GM21447 (cell line): ENCODE results near the gene ARHGAP26.

ENCODE experiments used
- ATAC-seq: cut with Tn5 transposase; IDR thresholded peaks from one replicate; pipeline ENCODE4 v1.9.1; 2021; ENCODE audit not compliant: unreplicated experiment

The ARHGAP26 gene

DNA sequence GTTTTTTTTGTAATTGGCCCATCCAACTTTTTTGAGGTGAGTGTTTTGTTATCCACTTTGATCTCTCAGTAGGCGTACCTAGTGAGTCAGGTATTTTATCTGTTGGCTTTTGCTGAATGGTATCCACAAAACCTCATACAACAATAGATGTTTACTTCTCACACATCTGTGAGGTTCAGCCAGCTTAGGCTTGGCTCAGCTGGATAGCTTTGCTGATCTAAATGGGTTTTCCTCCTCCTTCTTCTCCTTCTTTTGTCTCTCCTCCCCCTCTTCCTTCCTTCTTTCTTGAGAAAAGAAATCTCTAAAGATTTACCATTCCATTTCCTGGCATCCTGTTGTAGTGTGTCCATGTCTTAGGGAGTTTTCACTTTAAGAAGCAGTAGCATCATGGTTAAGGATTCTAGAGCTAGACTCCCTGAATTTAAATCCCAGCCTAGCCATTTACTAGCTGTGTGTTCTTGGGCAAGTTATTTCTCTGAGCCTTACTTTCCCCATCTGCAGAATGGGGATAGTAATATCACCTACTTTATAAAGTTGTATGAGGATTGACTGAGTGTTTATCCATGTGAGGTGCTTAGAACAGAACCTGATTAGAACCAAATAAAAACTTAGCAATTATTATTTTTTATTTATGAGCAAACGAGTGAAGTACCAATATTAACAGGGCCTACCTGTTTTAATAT, 126.3 kb downstream of the ARHGAP26 start:
- ATAC-seq = no peak

DNA sequence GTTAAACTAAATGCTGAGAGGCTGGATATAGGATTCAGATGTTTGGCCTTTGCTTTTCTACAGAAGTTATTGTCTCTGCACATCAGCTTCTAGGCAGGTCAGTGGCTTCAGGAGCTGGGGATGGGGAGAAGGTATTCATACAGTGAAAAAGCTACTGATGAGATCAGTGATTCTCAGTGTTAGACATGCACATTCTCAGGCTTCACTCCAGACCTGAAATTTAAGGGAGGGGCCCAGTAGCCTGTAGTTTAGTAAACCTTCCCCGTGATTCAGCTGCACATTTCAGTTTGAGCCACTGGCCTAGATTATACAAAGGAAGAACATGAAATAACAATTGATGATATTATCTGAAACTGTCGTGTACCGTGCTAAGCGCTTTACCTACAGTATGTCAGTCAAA, 127.2 kb downstream of the ARHGAP26 start:
- ATAC-seq = no peak

DNA sequence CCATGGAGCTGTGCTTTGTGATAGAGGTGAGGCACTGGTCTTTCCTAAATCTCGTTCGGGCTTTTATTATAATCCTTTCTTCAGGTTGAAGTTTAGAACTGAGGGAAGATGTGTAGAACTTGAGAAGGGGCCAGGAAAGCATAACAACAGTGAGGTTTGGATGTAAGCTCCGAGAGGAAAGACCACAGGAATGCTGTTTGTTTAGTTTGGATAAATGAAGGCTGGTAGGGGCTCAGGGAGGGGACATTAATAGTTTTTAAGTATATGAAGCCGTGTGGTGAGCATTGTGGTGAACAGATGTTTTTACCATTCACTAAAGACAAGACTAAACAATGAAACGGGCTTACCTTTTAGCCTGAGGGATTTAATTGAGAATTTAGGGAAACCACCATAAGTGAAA, 130.8 kb downstream of the ARHGAP26 start:
- no peak for ATAC-seq

DNA sequence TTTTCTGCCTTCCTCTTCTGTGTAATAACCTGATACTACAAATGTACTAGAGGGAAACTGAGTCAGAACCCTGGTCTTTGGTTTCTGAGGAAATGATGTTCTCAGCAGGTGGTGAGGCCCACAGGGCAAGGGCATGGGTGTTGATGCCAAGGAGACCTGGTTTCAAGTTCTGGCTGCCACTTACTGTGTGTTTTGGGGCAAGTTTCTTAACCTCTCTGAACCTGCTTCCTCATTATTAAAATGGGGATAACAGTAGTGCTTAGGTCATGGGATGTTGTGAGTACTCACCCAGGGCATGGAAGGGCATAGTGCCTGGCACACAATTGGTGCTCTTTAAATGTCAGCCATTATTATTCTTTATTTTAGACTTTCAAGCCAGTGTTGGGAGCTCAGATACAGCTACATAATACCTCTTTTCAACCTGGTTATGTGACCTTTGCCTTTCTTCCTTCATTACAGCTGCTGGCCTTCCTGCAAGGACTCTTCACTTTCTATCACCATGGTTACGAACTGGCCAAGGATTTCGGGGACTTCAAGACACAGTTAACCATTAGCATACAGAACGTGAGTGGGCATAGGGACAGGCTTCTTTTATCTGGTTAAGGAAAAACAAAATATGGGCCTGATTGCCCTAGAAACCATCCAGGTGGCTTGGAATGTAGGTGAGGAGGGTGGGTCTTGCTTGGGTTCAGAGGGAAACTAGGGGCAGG, 131.5 kb downstream of the ARHGAP26 start:
- no peak for ATAC-seq

DNA sequence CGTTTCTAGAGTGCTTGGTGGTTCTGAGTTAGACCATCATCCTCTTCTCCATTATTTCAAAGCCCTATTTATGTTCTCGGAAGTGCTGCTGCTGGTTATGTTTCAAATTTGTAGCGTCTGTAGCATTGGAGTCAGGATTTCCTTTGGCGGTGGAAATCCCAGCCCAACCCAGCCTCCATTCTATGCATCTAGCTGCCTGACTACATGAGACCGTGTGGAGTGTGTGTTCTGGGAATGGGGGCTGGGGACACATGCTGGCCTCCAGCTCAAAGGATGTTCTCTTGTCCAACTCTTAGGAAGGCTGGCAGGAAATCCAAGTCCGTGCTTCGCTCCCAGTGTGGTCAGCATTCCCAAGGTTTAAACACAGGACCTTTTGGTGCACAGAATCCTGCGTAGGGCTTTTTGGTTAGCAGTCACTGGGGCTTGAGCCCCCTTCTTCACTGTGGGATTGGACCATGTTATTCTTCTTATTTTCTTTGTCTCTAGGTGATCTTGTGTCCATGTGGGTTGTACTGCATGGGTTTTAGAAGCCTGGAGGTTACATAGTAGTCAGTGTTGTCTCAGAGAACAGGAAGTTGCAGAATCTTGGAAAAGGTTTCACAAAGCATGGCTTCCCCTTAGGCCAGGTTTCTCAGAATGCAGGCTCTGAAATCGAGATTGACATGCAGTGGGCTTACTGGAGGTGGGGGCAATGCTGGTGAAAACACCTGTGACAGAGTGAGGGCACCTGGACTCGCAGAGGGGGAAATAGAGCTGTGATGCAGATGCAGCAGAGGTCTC, 132.2 kb downstream of the ARHGAP26 start:
- ATAC-seq = no peak

DNA sequence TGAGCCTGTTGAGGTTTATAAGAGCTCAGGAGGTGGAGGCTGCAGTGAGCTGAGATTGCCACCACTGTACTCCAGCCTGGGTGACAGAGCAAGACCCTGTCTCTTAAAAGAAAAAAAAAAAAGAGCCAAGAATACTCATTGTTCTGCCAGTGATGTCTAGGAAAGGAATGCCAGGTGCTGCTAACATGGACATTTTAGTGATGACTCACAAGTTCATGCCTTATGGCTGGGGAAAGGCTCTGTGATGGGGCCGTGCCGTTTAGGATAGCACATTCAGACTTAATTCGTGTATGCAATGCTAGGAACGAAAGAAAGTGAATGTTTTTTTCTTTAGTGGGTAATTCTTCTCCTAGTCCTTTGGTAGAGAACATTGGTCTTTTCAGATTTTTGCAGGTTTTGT, 134.2 kb downstream of the ARHGAP26 start:
- ATAC-seq = no peak

DNA sequence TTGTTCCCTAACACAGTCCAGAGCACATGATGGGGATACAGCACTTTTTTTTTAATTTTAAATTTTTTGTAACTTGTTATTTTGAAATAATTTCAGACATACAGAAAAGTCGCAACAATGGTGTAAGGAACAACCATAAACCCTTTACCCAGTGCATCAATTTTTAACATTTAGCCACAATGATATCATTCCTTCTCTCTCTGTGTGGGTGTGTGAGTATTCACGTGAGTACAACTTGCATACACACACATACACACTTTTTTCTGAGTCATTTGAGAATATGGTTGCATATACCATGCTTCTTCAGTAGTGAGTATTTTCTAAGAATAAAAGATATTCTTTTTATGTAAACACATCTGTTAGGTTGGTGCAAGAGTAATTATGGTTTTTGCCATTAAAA, 135.2 kb downstream of the ARHGAP26 start:
- no peak for ATAC-seq

DNA sequence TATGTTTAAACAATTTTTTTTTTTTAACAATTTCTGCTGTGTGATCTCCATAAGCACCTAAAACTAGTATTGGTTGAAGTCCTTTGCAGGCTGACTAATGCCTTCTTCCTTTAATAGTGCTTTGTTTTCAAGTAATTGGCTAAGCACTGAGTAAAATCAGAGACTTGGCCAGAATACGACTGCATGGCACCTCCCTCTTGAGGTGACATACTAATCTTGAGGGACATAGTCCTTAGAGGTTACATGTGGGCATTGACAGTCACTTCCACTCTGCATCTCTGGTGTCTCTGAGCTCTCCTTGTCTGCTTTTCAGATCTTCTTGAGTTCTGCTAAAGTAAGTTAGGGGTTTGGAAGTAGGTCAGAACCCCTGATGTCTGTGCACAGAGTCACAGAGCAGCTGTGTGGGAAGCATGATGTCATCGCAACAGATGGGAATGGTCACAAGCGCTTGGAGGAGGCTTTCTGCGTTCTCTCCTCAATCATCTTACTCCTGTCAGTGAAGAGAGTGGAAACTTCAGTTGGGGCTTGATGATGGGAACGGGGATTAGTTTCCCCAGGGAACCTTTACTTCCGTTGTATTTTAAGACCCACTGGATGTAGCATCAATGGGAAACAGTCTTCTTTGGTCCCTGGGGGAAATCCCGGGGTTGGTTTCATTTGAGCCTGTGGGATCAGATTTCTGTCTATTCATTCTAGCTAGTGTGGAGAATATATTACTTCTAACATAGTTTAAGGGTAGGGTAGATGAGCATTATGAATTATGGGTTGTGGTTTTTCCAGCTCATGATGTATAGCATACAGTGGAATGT, 136.9 kb downstream of the ARHGAP26 start:
- no peak for ATAC-seq

DNA sequence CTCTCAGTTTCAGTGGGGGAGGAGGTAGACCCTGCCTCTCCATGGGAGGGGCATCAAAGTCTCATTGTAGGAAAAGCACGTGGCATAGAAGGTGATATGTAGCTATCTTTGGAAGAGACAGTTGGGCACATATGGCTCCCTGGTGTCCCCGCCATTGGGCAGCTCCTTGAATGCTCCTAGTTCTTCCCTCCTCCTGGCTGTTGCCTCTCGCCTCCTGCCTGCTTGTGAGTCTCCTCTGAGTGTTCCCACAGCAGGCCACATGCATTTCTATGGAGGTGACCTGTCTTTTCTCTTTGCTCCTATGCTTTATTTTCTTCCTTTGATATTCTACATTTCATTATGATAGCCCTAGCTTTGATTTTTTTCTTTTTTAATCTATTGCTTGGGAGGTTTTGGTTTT, 138.5 kb downstream of the ARHGAP26 start:
- no peak for ATAC-seq

DNA sequence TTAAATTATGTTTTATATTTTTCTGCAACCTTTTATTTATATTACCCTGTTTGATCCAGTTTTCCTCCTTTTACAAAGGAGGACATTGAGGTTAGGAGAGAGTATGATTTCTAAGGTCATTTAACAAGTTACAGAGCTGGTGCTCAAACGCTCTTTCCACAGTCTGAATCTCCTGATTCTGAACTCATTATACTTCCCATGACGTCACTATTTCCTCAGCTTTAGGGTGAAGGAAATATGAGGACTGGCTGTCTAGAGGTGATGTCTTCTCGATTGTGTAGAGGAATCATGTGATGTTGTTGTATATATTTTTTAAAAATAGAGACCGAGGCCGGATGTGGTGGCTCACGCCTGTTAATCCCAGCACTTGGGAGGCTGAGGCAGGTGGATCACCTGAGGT, 140.0 kb downstream of the ARHGAP26 start:
- ATAC-seq = no peak

DNA sequence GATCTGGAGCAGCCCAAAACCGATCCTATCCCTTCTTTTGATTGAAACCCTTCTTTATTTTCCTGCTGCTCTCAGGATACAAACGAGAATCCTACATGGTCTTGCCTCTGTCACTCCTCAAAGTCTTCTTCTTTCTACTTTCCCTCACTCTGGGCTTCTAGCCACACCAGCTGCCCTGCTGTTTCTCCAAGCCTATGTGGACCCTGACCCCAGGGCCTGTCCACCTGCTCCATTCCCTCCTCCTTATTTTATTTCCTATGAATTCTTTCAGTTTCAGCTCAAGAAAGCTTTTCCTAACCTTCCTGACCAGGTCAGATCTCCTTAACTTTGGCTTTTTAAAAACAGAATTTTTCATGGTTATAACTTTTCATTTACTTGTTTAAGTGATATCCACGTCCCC, 141.0 kb downstream of the ARHGAP26 start:
- no peak for ATAC-seq

DNA sequence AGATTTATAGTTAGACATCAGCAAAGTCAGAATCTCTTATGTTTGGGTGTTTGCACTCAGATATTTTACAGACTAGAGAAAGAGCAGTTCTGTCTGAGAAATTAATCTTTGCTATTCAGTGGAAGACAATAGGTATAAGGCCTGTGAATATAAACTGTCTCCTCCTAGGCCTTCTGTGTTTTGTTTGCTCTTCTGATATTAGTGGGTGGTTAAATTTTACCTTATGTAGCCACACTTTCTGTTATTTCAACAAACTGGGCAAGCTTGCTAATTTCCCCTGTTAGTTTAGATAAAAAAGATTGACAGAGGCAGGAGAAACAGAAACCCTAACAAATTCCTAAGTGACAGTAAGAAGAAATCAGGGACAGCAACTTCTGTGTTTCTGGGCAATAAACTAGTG, 141.6 kb downstream of the ARHGAP26 start:
- no peak for ATAC-seq

DNA sequence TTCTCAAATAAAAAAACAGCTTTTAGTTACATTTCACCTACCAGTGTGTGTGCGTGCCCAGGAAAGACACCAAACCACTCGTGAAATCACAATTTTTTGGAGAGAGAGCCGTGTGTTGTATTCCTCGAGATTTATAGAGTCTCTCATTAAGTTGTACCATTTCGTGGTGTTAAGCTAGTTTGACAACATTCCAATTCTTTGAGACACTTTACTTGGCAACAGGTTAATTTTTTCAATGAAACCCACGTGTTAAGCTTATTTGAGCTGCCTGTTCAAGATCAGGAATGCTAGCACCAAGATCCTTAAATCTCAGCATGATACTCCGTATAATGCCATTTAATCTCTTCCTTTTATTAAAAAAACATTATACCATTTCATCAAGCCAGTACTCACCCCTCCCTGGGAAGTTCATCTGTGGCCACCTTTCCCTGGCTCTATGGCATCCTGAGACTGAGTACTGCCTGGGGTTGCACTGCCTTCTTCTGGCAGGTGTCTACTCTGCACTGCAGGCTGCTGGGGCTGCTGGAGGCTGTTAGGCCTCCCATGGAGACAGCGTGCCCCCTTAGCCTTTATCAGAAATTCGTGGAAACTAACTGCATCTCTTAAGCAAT, 143.7 kb downstream of the ARHGAP26 start:
- ATAC-seq = no peak

DNA sequence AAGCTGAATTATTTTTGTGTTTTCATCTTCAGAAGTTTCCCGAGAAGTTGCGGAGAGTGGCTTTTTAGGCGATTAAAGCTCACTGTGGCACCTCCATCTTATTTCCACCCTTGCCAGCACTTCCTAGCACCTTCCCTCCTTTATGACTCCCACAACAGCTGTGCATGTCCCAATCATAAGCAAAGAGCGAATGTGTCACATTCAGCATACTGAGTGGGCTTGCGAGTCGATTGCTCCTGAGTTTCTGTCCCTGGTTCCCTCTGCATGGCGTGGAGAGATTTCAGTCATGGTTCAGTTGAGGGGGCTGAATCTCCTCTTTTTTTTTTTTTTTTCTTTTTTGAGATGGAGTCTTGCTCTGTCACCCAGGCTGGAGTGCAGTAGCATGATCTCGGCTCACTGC, 144.9 kb downstream of the ARHGAP26 start:
- no peak for ATAC-seq

DNA sequence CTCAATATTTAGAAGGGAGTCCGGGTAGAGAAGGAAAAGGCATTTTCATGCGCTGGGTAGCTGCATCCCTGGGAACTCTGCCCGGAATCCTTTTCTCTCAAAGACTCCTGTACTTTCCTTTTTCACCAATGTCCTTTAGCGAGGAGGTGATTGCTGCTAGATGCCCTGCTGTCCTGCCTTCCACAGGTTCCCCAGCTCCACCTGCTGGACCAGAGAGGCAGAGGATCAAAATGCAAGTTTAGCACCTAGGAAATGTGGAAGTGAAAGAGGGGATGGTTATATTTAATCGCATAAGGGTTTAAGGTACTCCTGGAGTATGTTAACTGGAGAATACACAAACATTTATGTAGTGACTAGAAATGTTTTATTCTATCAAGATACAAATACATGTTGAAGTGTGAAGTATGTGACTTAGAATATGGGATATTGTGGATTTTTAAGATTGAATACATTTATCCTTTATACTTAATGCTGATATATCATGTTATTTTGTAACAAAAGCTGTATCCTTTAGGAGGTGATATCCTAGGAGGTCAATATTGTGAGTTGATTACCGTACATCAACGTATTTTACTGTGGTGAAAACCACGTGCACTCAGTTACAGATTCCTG, 145.7 kb downstream of the ARHGAP26 start:
- peak; percentile 75 for ATAC-seq

DNA sequence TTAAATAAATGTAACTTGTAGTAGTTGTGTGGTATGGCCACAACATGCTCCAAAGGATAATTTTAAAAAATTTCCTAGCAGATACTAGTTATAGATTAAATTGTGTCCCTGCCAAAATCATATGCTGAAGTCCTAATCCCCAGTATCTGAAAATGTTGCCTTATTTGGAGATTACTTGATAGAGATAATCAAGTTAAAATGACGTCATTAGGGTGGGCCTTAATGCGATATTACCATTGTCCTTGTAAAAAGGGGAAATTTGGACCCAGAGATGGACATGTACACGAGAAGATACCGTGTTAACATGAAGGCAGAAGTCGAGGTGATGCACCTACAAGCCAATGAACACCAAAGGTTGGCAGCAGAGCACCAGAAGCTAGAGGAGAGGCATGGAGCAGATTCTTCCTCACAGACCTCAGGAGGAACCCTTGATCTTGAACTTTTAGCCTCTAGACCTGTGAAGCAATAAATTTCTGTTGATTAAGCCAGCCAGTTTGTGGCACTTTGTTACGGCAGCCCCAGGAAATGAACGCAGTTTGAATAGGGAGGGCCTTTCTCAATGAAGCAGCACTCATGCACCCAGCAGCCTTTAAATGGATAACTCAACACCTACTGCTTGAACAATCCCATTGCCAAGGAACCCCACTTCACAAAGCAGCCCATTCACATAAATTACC, 148.9 kb downstream of the ARHGAP26 start:
- ATAC-seq = no peak

DNA sequence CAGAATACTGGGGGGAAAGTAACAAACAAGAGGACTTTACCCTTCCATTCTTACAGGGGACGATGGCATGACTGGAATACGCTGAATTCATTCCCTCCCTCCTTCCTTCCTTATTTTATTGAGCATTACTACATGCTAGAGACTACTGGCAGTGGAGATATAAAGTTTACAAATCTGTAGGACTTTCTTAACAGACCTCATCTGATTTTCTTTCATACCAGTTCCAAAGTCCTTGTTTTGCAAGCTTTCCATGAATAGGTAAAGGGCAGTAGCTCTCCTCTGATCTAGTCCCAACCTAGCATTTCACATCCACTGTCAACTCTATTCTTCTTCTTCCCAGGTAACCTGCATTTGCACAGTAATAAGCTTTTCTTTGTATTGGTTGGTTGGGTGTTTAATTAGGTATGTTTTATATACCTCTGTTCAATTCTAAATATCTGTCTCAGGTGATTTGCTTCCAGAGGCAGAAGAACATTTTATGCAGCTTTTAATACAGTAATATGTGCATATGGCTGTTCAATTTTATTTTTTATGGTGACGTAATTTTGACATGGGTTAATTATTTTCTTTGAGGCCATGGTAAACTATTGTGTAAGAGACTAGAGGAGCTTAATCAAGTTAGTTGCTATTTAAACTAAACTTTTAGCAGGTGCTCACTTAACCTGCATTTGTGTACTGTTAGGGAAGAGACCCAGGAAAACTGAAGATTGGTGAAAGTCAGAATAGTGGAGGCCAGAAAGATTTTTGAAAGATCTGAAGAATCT, 150.9 kb downstream of the ARHGAP26 start:
- ATAC-seq = no peak

DNA sequence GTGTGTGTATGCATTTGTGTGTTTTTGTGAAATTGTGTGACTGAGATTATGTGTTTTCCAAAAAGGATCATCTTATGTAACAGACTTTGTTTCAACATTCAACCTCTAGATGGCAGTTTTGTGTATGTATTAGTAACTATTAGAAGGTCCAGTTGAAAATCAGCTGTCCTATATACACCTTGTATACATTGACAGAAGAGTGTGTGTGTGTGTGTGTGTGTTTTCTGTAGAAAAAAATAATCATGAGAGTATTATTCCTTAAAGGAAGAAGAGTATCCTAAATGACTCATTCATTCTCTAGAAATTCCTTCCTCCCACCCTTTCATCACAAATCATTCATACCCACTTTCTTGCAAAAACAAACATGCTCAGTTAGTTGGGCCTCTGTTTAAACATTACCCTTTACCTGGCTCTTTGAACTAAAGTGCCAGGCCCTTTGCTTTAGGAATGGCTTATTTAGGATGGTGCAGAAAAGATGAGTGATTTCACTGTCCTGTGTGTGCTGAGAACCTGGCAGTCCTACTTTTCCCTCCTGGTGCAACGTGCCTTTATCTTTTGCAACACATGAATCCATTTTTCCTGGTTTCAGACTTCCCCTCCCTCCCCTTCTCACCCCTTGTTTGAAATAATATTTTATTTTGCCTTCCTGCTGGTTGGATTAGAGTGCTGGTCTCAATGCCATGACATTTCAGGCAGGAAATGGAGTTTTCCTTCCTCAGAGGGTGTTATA, 152.2 kb downstream of the ARHGAP26 start:
- ATAC-seq = peak; percentile 76
